COLO668 (cell line): ENCODE data around the gene EYA2.
"Not testable (repeated sequence)": the region's sequence is repeated elsewhere in the genome, so short reads cannot be mapped to it uniquely, and the experiment has no call there.

Experiments
- DNase-seq: peaks from one replicate; lab custom pipeline; 2025; ENCODE audit not compliant: unreplicated experiment; lab: John Stamatoyannopoulos, UW

Gene EYA2

GRCh38 chr20:46894971-46895905 lies 595 bp downstream of the EYA2 start:
- peak; percentile 15 for DNase-seq

- DNase-seq, result no peak
These were observed 1.2 kb downstream of the EYA2 start for GRCh38 chr20:46895906-46896242.

GRCh38 chr20:46897328-46897880 lies 2.8 kb downstream of the EYA2 start:
- DNase-seq, result no peak

DNA sequence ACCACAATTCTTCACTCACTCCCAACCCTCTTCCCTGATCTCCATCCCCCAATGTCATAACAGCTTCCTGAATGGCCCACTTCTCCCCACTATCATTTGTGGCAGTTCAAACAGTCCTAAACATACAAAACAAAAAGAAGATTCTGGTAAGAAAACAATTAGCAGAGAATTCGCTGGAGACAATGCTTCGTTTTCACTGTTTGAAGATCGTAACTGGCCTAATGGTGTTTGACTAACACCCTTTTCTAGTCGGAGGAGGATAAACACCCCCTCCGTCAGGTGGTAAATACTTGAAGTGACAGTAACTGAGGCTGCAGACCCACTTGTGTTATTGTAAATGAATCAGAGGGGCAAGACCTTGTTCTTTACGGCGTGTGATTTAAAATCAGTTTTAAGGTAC lies 3.8 kb downstream of the EYA2 start:
- no peak for DNase-seq

- DNase-seq, result no peak
These were observed 5.0 kb downstream of the EYA2 start for GRCh38 chr20:46899621-46900020.

- no peak for DNase-seq
These were observed 5.4 kb downstream of the EYA2 start for GRCh38 chr20:46900086-46900485.

- DNase-seq, result no peak
These were observed 6.2 kb downstream of the EYA2 start for GRCh38 chr20:46900826-46901225.

DNA sequence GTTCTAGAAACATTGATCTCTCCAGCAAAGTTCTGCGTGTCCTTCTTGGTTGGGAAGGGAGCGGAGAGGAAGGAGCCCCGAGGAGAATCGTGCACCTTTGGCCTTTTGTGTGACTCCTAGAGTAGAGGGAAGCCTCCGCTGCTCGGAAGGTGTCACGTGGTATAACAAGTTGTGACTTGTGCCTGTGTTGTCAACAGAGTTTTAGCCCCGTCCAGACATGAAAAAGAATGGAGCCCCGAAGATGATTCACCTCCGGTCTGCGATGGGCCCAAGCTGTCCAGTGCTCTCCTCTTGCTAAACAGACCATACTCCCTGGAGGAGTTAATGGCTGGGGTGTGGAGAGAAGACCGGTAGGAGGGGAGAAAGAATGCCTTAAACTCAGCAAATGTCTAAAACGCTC lies 7.0 kb downstream of the EYA2 start:
- no peak for DNase-seq

DNA sequence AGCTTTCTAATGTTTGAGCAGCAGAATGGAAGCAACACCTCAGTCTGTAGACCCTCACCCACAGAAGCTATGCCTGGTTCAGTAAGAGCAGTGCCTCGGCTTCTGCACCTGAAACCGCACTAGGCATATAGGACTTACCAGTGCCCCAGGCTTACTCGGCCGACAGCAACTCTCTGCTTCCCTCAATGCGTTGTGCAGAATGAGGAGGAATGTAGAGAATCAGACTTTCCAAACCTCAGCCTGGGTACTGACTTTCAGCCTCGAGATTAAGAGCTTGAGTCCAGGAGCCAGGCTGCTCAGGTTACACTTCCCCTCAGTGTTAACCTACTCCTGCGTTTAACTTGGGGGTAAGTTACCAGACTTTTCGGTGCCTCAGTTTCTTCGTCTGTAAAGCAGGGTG lies 8.6 kb downstream of the EYA2 start:
- DNase-seq, result no peak

DNA sequence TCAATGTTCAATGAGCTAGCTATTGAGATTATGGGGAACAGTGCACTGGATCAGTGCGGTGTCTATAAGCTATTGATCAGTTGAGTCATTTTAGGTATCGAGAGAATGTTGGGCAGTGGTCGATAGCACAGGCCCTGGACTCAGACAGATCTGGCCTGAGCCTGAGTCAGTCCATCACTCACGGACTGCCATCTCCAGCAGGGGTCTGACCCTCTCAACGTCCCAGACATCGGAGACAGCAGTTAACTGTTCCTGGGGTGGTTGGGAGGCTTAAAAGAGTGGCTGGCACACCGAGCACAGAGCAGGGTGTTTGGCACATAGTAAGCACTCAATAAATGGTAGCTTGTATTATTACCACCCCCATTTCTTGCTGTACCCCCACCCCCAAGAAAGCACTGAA lies 9.3 kb downstream of the EYA2 start:
- no peak for DNase-seq

GRCh38 chr20:46905364-46906125 lies 10.9 kb downstream of the EYA2 start:
- DNase-seq, result no peak

GRCh38 chr20:46913329-46914044 lies 18.8 kb downstream of the EYA2 start:
- DNase-seq, result no peak

DNA sequence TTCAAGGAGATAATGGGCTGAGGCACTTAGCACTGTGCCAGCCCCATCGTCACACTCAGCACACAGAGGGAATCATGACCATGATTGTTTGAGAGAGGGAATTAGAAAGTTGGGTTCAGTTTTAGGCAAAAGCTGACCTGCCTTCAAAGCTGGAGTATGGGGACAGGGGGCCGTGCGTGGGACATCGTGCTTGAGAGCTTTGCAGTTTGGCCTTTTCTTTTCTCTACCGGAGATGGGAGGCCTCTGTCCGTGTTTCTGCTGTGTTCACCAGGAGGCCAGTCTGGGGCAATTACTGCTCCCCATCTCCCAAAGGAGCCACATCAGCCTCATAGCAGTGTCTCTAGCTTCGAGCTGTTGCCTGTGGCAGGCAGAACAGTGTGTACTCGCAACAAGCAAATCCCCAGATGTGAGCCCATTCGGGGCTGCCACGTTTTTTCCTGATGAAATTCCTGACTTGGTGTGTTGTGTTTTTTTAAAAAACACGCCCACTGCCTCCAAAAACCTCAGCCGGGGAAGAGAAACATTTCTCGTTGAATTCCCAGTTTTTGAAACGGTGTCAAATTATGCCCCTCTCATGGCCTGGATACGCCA lies 20.2 kb downstream of the EYA2 start:
- no peak for DNase-seq

DNA sequence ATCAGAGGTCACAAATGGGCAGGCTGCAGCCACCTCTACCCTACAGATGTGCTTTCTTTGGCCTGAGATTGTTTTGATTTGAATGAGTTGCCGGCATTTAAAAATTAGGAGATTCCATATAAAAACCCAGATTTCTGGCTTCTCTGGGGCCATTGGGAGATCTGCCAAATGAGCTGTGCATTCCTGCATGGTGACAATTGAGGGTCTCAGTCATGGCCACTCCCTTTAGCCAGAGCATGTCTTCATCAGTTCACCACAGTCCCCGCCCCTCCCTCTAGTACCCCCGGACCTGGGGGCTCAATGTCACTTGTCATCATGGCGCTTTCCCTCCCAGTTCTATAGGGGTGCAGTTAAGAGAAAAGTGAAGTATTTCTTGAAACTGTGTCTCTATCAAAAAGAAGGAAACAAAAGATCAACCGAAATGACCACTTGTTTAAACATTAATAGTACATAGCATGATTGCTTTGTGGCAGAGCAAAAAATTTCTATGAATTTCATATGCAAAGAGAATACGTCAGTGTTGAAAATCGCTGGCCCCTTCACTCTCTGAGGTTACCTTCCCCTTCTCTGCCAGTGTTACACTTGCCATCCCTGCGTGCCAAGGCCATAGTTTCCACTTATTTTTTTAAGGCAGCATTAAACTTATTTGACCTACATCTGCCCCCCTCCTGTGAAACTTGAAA lies 21.1 kb downstream of the EYA2 start:
- DNase-seq, result no peak

GRCh38 chr20:46916258-46916603 lies 21.6 kb downstream of the EYA2 start:
- no peak for DNase-seq

DNA sequence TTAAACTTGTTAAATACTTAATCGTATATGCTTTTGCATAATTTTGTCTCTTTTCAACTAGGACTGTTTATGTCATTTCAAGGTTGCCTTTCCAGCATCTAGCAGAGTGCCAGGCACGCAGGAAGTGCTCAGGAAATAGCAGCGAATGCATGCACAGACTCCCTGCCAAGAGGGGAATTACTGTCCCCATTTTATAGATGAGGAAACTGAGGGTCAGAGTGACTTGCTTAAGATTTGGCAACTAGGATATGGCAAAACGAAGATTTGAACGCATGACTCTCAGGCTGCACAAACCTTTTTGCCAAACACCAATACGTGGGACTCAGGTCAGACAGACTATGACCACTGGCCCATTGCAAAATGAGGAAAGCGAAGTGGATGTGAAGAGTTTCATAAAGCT lies 22.5 kb downstream of the EYA2 start:
- DNase-seq, result no peak

GRCh38 chr20:46920114-46920513 lies 25.5 kb downstream of the EYA2 start:
- DNase-seq, result no peak

DNA sequence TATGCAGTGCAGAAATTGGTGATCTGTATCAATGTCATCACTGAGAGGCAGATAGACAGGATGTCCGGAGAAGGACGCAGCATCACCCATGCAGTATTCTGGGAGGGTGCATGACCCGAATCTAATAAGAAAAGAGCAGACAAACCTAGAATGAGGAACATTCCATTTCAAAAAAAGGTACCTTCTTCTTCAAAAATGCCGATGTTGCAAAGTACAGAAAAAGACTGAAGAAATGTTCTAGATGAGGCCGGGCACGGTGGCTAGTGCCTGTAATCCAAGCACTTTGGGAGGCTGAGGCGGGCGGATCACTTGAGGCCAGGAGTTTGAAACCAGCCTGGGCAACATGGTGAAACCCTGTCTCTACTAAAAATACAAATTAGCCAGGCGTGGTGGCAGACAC lies 28.2 kb downstream of the EYA2 start:
- DNase-seq, result not testable (repeated sequence)

- DNase-seq, result no peak
These were observed 28.9 kb downstream of the EYA2 start for GRCh38 chr20:46923550-46923949.

DNA sequence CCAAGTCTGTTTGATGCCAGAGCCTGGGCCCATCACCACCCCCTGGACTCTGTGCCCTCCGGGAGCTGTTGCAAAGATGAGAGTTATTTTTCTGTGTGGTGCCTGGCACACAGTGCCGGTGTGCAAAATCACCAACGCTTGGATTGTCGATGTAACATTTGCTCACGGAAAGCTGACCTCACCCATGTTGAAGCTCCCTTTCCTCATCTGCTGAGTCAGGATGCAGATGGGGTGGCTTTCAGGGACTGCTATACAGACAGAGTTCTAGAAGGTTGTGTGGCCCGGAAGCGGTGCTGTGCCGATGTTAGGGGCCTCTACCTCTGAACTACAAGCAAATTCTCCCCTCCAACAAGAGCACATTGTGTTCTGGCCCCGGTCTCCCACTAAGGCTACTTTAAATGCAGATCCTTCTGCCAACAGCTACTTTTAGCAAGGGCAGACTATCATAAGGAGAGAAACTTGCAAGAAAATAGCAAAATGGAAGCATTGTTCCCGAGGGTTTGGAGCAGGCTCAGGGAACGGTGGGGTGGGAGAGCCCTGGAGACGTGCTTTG lies 34.0 kb downstream of the EYA2 start:
- DNase-seq, result no peak
